HepG2 (cell line): ENCODE measurements around the gene SS18L1. TPM values are rescaled to one million over a fixed set of nuclear protein-coding genes. Genes with fewer than 3 reads are reported as not detected.
A peak's percentile ranks its signal among the peaks of the same experiment; 100 is the strongest.

Source experiments
- HOXD1 ChIP-seq: sonication (generic); formaldehyde crosslinking; IDR thresholded peaks from 2 replicates; pipeline ENCODE4 v1.5.0; 2020; ENCODE audit warnings: missing genetic modification reagents
- KDM2A ChIP-seq: sonication (generic); formaldehyde crosslinking; IDR thresholded peaks from 2 replicates; pipeline ENCODE4 v1.4.0; 2020; ENCODE audit warnings: low read depth, missing genetic modification reagents, borderline replicate concordance
- MTA1 ChIP-seq: sonication (generic); formaldehyde crosslinking; IDR thresholded peaks from 2 replicates; pipeline ENCODE4 v1.4.0; 2020; ENCODE audit warnings: missing genetic modification reagents, mild to moderate bottlenecking, borderline replicate concordance
- SIX1 ChIP-seq: sonication (generic); formaldehyde crosslinking; IDR thresholded peaks from 2 replicates; pipeline ENCODE4 v1.4.0; 2020; ENCODE audit warnings: missing genetic modification reagents, borderline replicate concordance
- SRY ChIP-seq: sonication (generic); formaldehyde crosslinking; IDR thresholded peaks from 2 replicates; pipeline ENCODE4 v1.8.0; 2022; ENCODE audit warnings: mild to moderate bottlenecking, missing genetic modification reagents
- XBP1 ChIP-seq: sonication (generic); formaldehyde crosslinking; IDR thresholded peaks from 2 replicates; pipeline ENCODE4 v1.5.0; 2020; ENCODE audit warnings: missing genetic modification reagents
- ZMYM2 ChIP-seq: sonication (generic); formaldehyde crosslinking; IDR thresholded peaks from 2 replicates; pipeline ENCODE4 v1.8.0; 2022; ENCODE audit warnings: mild to moderate bottlenecking, missing genetic modification reagents
- ZNF552 ChIP-seq: sonication (generic); formaldehyde crosslinking; IDR thresholded peaks from 2 replicates; pipeline ENCODE4 v1.9.0; 2022; ENCODE audit warnings: missing genetic modification reagents, mild to moderate bottlenecking, borderline replicate concordance
- polyA plus RNA-seq, 8 experiments: library from polyadenylated mRNA; depleted of rRNA in 3 of 8; stranded (reverse) in 7 of 8; unstranded in 1 of 8; fragments of >200 nt; fragmentation: Illumina TruSeq in 4 of 8; extraction: Trizol in 4 of 8; gene quantifications; 2 replicates each; pipeline versions ENCODE4 v1.2.1 to v1.2.3, GENCODE V29; 2011 to 2016; ENCODE audit warnings: low read depth in 4 of 8, missing spikeins in 1 of 8, mixed read lengths in 1 of 8; ENCODE audit not compliant: insufficient read depth in 1 of 8
- total RNA-seq, 5 experiments: library from RNA; depleted of rRNA; stranded (reverse); fragments of >200 nt; fragmentation: Illumina TruSeq; extraction: Trizol; gene quantifications; 2 replicates each; pipeline ENCODE4 v1.2.3, GENCODE V29; 2016; ENCODE audit warnings: low read depth in 1 of 5
- TF ChIP-seq, protein P1 (sequence below): sonication (generic); formaldehyde crosslinking; IDR thresholded peaks from 2 replicates; pipeline ENCODE4 v1.4.0; 2020; ENCODE audit warnings: mild to moderate bottlenecking, missing genetic modification reagents
- TF ChIP-seq, protein P2 (sequence below): sonication (generic); formaldehyde crosslinking; conservative IDR thresholded peaks from 2 replicates; pipeline ENCODE4 v1.4.0; 2020; ENCODE audit warnings: missing genetic modification reagents
- TF ChIP-seq, protein P3 (sequence below): sonication (generic); formaldehyde crosslinking; IDR thresholded peaks from 2 replicates; pipeline ENCODE4 v1.8.0; 2022; ENCODE audit warnings: missing genetic modification reagents, mild to moderate bottlenecking, borderline replicate concordance
- TF ChIP-seq, protein P4 (sequence below): sonication (generic); formaldehyde crosslinking; IDR thresholded peaks from 2 replicates; pipeline ENCODE4 v1.4.0; 2020; ENCODE audit warnings: missing genetic modification reagents, borderline replicate concordance

Gene SS18L1
- total and polyA plus RNA-seq, 2 of the 13 experiments (the other 11 are each of a cell fraction or from before 2014, with no cell fraction given): 17.8 to 27.6 TPM

DNA sequence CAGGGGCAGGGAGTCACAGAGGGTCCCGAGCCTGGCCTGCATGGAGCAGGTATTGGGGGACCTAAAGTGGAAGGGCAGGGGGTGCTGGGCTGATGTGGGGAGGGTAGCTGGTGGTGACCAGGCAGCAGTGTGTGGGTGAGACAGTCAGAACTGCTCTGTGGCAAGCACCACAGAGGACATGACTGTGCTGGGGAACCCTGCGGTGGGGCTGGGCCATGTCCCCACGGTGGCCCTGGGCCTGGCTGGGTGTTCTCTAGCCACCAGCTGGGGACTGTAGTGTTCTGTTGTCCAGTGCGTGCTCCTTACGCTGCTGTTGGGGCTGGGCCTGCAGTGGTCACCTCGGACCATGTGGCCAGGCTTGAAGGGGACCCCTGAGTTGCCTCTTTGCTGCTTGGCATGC lies 3.6 kb downstream of the SS18L1 start (continued):
- TF ChIP-seq, protein P1, sequence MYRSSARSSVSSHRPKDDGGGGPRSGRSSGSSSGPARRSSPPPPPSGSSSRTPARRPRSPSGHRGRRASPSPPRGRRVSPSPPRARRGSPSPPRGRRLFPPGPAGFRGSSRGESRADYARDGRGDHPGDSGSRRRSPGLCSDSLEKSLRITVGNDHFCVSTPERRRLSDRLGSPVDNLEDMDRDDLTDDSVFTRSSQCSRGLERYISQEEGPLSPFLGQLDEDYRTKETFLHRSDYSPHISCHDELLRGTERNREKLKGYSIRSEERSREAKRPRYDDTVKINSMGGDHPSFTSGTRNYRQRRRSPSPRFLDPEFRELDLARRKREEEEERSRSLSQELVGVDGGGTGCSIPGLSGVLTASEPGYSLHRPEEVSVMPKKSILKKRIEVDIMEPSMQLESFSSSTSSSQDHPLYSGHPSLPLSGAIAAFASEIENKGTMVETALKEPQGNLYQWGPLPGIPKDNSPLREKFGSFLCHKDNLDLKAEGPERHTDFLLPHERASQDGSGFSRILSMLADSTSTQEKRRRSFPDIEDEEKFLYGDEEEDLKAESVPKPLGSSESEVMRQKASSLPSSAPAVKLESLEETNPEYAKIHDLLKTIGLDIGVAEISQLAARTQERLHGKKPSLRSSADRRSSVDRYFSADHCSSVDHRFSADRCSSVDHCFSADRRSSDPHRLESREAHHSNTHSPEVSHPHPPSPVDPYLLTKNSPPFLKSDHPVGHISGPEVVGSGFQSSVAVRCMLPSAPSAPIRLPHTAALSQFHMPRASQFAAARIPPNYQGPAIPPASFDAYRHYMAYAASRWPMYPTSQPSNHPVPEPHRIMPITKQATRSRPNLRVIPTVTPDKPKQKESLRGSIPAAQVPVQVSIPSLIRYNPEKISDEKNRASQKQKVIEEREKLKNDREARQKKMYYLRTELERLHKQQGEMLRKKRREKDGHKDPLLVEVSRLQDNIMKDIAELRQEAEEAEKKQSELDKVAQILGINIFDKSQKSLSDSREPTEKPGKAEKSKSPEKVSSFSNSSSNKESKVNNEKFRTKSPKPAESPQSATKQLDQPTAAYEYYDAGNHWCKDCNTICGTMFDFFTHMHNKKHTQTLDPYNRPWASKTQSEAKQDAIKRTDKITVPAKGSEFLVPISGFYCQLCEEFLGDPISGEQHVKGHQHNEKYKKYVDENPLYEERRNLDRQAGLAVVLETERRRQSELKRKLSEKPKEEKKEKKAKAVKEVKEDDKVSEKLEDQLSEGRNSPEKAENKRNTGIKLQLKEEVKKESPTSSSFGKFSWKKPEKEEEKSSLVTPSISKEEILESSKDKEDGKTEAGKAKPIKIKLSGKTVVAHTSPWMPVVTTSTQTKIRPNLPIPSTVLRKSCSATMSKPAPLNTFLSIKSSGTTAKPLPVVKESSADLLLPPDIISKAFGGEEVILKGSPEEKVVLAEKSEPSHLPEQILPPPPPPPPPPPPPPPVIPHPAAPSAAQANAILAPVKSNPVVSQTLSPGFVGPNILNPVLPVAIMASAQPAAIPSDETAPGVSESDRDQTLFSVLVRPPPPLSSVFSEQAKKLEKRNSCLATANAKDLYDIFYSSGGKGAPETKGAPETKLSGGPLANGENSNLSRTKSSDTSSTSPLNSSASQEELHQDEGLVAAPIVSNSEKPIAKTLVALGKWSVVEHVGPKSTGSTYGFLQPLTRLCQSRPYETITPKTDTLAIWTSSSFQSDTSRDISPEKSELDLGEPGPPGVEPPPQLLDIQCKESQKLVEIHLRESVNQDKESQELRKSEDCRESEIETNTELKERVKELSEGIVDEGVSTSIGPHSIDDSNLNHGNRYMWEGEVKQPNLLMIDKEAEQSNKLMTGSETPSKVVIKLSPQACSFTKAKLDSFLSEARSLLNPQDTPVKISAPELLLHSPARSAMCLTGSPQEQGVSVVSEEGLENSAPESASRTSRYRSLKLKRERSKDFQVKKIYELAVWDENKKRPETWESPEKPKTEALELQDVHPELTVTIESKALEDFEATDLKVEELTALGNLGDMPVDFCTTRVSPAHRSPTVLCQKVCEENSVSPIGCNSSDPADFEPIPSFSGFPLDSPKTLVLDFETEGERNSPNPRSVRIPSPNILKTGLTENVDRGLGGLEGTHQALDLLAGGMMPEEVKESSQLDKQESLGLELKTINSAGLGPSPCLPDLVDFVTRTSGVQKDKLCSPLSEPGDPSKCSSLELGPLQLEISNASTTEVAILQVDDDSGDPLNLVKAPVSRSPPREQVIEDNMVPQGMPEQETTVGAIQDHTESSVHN (CRISPR knock-in tag): 0 out of 2 replicates have a peak, but pooled peaks have one; percentile 37
- TF ChIP-seq KDM2A (CRISPR knock-in tag) (no peak), ZNF552 (peak; percentile 69; the same call in 1 of the 2 replicates), MTA1 (CRISPR knock-in tag) (no peak), SRY (CRISPR knock-in tag) (no peak), XBP1 (CRISPR knock-in tag) (no peak), ZMYM2 (CRISPR knock-in tag) (no peak), SIX1 (CRISPR knock-in tag) (no peak), HOXD1 (CRISPR knock-in tag) (no peak)
- TF ChIP-seq, protein P2, sequence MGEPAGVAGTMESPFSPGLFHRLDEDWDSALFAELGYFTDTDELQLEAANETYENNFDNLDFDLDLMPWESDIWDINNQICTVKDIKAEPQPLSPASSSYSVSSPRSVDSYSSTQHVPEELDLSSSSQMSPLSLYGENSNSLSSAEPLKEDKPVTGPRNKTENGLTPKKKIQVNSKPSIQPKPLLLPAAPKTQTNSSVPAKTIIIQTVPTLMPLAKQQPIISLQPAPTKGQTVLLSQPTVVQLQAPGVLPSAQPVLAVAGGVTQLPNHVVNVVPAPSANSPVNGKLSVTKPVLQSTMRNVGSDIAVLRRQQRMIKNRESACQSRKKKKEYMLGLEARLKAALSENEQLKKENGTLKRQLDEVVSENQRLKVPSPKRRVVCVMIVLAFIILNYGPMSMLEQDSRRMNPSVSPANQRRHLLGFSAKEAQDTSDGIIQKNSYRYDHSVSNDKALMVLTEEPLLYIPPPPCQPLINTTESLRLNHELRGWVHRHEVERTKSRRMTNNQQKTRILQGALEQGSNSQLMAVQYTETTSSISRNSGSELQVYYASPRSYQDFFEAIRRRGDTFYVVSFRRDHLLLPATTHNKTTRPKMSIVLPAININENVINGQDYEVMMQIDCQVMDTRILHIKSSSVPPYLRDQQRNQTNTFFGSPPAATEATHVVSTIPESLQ (CRISPR knock-in tag): no peak
- TF ChIP-seq, protein P3, sequence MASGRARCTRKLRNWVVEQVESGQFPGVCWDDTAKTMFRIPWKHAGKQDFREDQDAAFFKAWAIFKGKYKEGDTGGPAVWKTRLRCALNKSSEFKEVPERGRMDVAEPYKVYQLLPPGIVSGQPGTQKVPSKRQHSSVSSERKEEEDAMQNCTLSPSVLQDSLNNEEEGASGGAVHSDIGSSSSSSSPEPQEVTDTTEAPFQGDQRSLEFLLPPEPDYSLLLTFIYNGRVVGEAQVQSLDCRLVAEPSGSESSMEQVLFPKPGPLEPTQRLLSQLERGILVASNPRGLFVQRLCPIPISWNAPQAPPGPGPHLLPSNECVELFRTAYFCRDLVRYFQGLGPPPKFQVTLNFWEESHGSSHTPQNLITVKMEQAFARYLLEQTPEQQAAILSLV: no peak
- TF ChIP-seq, protein P4, sequence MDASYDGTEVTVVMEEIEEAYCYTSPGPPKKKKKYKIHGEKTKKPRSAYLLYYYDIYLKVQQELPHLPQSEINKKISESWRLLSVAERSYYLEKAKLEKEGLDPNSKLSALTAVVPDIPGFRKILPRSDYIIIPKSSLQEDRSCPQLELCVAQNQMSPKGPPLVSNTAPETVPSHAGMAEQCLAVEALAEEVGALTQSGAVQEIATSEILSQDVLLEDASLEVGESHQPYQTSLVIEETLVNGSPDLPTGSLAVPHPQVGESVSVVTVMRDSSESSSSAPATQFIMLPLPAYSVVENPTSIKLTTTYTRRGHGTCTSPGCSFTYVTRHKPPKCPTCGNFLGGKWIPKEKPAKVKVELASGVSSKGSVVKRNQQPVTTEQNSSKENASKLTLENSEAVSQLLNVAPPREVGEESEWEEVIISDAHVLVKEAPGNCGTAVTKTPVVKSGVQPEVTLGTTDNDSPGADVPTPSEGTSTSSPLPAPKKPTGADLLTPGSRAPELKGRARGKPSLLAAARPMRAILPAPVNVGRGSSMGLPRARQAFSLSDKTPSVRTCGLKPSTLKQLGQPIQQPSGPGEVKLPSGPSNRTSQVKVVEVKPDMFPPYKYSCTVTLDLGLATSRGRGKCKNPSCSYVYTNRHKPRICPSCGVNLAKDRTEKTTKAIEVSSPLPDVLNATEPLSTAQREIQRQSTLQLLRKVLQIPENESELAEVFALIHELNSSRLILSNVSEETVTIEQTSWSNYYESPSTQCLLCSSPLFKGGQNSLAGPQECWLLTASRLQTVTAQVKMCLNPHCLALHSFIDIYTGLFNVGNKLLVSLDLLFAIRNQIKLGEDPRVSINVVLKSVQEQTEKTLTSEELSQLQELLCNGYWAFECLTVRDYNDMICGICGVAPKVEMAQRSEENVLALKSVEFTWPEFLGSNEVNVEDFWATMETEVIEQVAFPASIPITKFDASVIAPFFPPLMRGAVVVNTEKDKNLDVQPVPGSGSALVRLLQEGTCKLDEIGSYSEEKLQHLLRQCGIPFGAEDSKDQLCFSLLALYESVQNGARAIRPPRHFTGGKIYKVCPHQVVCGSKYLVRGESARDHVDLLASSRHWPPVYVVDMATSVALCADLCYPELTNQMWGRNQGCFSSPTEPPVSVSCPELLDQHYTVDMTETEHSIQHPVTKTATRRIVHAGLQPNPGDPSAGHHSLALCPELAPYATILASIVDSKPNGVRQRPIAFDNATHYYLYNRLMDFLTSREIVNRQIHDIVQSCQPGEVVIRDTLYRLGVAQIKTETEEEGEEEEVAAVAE (CRISPR knock-in tag): no peak
